ENCODE data around the gene XRCC5.

DNA sequence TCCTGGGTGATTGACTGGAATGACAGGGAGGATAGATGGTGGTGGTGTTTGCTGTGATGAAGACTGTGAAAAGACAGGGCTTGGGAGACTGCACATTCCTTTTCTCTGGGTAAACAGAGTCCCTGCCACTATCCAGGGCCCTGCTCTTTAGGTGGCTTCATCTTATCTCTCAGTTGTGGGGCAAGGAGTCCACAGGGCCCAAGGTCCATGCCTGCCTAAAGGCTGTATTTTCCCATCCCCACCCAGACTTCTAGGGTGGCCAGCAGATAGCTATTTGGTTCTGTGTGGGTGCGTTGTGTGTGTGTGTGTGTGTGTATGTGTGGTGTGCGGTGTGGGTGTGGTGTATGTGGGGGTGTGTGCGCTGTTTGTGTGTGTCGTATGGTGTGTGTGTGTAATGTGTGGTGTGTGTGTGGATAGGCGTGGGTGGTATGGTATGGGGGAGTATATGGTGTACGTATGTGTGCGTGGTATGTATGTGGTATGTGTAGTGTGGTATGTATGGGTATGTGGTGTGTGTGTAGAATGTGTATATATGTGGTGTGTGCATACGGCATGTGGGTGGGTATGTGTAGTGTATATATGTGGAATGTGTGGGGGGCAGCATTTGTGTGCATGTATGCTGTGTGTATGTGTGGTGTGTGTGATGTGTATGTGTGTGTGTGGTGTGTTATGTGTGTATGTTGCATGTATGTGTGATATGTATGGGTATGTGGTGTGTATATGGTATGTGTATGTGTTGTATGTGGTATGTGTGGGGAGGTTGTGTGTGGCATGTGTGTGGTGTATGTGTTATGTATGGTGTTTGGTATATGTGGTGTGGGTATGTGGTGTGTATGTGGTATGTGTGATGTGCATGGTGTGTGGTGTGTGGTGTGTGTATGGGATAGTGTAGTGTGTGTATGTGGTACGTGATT, 10.5 kb upstream of the XRCC5 start:
- TF ChIP-seq, protein P1, sequence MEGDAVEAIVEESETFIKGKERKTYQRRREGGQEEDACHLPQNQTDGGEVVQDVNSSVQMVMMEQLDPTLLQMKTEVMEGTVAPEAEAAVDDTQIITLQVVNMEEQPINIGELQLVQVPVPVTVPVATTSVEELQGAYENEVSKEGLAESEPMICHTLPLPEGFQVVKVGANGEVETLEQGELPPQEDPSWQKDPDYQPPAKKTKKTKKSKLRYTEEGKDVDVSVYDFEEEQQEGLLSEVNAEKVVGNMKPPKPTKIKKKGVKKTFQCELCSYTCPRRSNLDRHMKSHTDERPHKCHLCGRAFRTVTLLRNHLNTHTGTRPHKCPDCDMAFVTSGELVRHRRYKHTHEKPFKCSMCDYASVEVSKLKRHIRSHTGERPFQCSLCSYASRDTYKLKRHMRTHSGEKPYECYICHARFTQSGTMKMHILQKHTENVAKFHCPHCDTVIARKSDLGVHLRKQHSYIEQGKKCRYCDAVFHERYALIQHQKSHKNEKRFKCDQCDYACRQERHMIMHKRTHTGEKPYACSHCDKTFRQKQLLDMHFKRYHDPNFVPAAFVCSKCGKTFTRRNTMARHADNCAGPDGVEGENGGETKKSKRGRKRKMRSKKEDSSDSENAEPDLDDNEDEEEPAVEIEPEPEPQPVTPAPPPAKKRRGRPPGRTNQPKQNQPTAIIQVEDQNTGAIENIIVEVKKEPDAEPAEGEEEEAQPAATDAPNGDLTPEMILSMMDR (IDR thresholded peaks at IDR 0.05): no peak
- TF ChIP-seq ZFX (IDR thresholded peaks at IDR 0.05; ENCODE audit: borderline replicate concordance): no peak
